ENCODE measurements around the gene TREML1. TPM values are rescaled to one million over a fixed set of nuclear protein-coding genes. Genes with fewer than 3 reads are reported as not detected.

TREML1 gene
- total and polyA plus RNA-seq, 2 donors (not counting 1 experiment from before 2014, with no cell fraction given): 0.07 TPM; not detected in 1

- ATAC-seq (ENCODE audit: low read depth) (no peak), DNase-seq (no peak)
- Histone ChIP-seq H4K20me1 (ENCODE audit: control insufficient read depth, insufficient read depth, low read length, poor library complexity, severe bottlenecking) (peaks cover 1% of the 10 kb centered on the region), H3K36me3 (replicated peaks in 1 of 2; ENCODE audit: control extremely low read depth in 1 of 2, control insufficient read depth in 1 of 2, extremely low read depth in 1 of 2, insufficient read depth in 2 of 2, low read length in 1 of 2) (peaks cover 0 to 34% of the 10 kb centered on the region in 2 experiments), H3K27me3 (replicated peaks in 1 of 4; ENCODE audit: control extremely low read depth in 1 of 4, control insufficient read depth in 3 of 4, insufficient read depth in 4 of 4, low read length in 3 of 4) (no peaks in the 10 kb centered on the region), H3K4me1 (ENCODE audit: control insufficient read depth in 2 of 2, insufficient read depth in 2 of 2, low read length in 2 of 2) (peaks cover 46 to 58% of the 10 kb centered on the region in 2 donors), H3K9me3 (ENCODE audit: control extremely low read depth in 1 of 3, control insufficient read depth in 2 of 3, insufficient read depth in 1 of 3, low read length in 2 of 3) (peaks cover 0 to 17% (median 12%) of the 10 kb centered on the region in 3 donors), H3K27ac (ENCODE audit: low read length in 2 of 2) (no peak overlapping the region), H3K9ac (ENCODE audit: low read length) (no peak overlapping the region), H3K79me2 (ENCODE audit: control insufficient read depth, insufficient read depth, low read length) (no peaks in the 10 kb centered on the region), H3K4me2 (replicated peaks; ENCODE audit: low read depth, low read length, poor library complexity, severe bottlenecking) (no peak overlapping the region), H3K4me3 (ENCODE audit: control extremely low read depth in 1 of 5, extremely low read depth in 1 of 5, insufficient read depth in 1 of 5, low read depth in 2 of 5, low read length in 4 of 5) (no peak overlapping the region), H2AFZ (ENCODE audit: insufficient read depth, low read depth, low read length, poor library complexity, severe bottlenecking) (no peak overlapping the region)
- intact Hi-C loops (cut with micrococcal nuclease): no loop called here
- Mint-ChIP-seq H3K27ac (peak overlapping the region; percentile 50), H3K4me3 (no peak overlapping the region), H3K9me3 (ENCODE audit: insufficient read depth) (peaks cover 8% of the 10 kb centered on the region), H3K27me3 (no peaks in the 10 kb centered on the region), H3K4me1 (peaks cover 66% of the 10 kb centered on the region)
- no peak for TF ChIP-seq CTCF (IDR thresholded peaks at IDR 0.05)
- no peak for TF ChIP-seq EZH2 (IDR thresholded peaks at IDR 0.05; ENCODE audit: borderline replicate concordance, insufficient read depth, low read depth, low read length, poor library complexity, severe bottlenecking)
- ChIA-PET CTCF (interaction anchor here (0.9 kb wide), 1 partner anchor 8 kb away, joined by 5 read pairs; no protein-coding TSS in a partner anchor), POLR2A (interaction anchor here (1.3 kb wide), 2 partner anchors 9 to 10 kb away, joined by 3 read pairs; no protein-coding TSS in a partner anchor)
- 90% methylated on average over 8 of the region's 8 CpGs for WGBS (ENCODE audit: insufficient coverage)
These were observed 34.1 kb upstream of the TREML1 start for GRCh38 chr6:41187924-41188886.

All from B cell (primary cell).